ENCODE data around the gene POLR3H. TPM values are rescaled to one million over a fixed set of nuclear protein-coding genes. Genes with fewer than 3 reads are reported as not detected.
A peak's percentile ranks its signal among the peaks of the same experiment; 100 is the strongest.
"Not testable (repeated sequence)": the region's sequence is repeated elsewhere in the genome, so short reads cannot be mapped to it uniquely, and the experiment has no call there.

POLR3H gene, protein sequence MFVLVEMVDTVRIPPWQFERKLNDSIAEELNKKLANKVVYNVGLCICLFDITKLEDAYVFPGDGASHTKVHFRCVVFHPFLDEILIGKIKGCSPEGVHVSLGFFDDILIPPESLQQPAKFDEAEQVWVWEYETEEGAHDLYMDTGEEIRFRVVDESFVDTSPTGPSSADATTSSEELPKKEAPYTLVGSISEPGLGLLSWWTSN
- 10 to 100 TPM in 2 of 5 donors, 1 to 10 TPM in 3; 2.6 to 13.4 (median 7.1) TPM for total RNA-seq
- 10 to 100 TPM; 16.6 to 21.7 (median 16.7) TPM for polyA plus RNA-seq
- long read RNA-seq, donor 1 = 0 reads
- long read RNA-seq, donor 2, full-length matches to known transcripts = 3 of 3 reads
- long read RNA-seq, donor 2, partial matches to known transcripts = 0 of 3 reads
- long read RNA-seq, donor 2, other reads (novel, unspliced or antisense) = 0 of 3 reads
- long read RNA-seq, donor 3, partial matches to known transcripts = 0 of 1 reads
- long read RNA-seq, donor 3, other reads (novel, unspliced or antisense) = 0 of 1 reads
- long read RNA-seq, donor 4, partial matches to known transcripts = 10 of 10 reads
- long read RNA-seq, donor 4, other reads (novel, unspliced or antisense) = 0 of 10 reads
- long read RNA-seq, donor 5, full-length matches to known transcripts = 6 of 6 reads
- long read RNA-seq, donor 5, partial matches to known transcripts = 0 of 6 reads
- long read RNA-seq, donor 5, other reads (novel, unspliced or antisense) = 0 of 6 reads
- long read RNA-seq, donor 6, full-length matches to known transcripts = 3 of 3 reads
- long read RNA-seq, donor 6, partial matches to known transcripts = 0 of 3 reads
- long read RNA-seq, donor 6, other reads (novel, unspliced or antisense) = 0 of 3 reads
- long read RNA-seq, donor 7, full-length matches to known transcripts = 5 of 66 reads
- long read RNA-seq, donor 7, partial matches to known transcripts = 50 of 66 reads
- long read RNA-seq, donor 7, other reads (novel, unspliced or antisense) = 11 of 66 reads
- long read RNA-seq, donor 8, full-length matches to known transcripts = 2 of 2 reads
- long read RNA-seq, donor 8, partial matches to known transcripts = 0 of 2 reads
- long read RNA-seq, donor 8, other reads (novel, unspliced or antisense) = 0 of 2 reads
- long read RNA-seq, donor 9, full-length matches to known transcripts = 1 of 1 reads
- long read RNA-seq, donor 9, partial matches to known transcripts = 0 of 1 reads
- long read RNA-seq, donor 9, other reads (novel, unspliced or antisense) = 0 of 1 reads
- long read RNA-seq, donor 10, full-length matches to known transcripts = 2 of 77 reads
- long read RNA-seq, donor 10, partial matches to known transcripts = 70 of 77 reads
- long read RNA-seq, donor 10, other reads (novel, unspliced or antisense) = 5 of 77 reads

DNA sequence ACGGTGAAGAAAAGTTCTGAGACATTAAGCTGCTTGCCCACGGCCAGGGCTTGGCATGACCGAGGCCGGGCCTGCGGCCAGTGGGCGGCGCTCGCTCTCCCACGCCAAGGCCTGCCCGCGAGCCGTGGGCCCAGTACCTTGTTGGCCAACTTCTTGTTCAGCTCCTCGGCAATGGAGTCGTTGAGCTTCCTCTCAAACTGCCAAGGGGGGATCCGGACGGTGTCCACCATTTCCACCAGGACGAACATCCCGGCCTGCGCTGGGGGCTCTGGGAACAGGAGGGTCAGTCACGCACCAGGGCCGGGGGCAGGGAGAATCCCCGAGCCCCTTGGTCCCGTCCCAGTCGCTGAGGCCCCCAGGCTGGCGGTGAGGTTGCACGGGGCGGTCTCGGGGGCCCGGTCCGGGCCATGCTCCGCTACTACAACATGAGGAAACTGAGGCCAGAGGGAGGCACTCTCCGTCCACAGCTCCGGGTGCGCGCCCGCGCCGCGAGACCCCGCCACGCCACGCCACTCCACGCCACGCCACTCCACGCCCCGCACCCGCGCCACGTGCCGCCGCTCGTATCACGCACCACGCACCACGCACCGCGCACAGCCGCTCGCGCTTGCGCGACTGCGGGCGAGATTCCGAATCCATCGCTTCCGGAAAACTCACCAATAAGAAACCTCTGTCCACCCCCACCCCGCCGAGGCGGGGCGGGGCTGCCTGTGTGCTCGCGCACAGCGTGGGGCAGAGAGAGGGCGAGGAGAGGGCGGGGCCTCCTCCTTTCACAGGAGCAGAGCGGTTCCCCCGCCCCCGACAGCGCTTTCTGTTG lies at the start of gene POLR3H:
POLR3H (minus strand) TSS at position 617 of the 817 bp plus-strand sequence; CDS start at position 248, 369 bp downstream.
- 0 to 1% (median 0%) methylated on average over 14 to 80 of the region's 80 CpGs for WGBS, 5 donors

DNA sequence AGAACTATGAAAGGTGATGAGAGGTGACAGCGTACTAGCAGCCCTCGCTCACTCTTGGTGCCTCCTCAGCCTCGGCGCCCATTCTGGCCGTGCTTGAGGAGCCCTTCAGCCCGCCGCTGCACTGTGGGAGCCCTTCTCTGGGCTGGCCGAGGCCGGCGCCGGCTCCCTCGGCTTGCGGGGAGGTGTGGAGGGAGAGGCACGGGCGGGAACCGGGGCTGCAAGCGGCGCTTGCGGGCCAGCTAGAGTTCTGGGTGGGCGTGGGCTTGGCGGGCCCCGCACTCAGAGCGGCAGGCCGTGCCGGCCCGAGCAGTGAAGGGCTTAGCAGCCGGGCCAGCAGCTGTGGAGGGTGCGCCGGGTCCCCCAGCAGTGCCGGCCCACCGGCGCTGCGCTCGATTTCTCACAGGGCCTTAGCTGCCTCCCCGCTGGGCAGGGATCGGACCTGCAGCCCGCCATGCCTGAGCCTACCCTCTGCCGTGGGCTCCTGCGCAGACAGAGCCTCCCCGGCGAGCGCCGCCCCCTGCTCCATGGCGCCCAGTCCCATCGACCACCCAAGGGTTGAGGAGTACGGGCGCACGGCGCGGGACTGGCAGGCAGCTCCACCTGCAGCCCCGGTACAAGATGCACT lies 49.2 kb upstream of the POLR3H start:
- H3K9me3 ChIP-seq, H3K27ac ChIP-seq, H3K4me3 ChIP-seq, H3K36me3 ChIP-seq, H3K27me3 ChIP-seq: not testable (repeated sequence)
- DNase-seq = peak in 1 of 2 donors; percentile 4
- intact Hi-C loops (cut with DNase I; ENCODE audit: low total_unique reads) = loop anchor here (10.0 kb wide), 1 partner anchor 49 kb away; the partner anchor contains the start of gene POLR3H
- peaks cover 7 to 25% (median 20%) of the 10 kb centered on the region in 4 donors for H3K4me1 ChIP-seq
- 93 to 97% (median 97%) methylated on average over 37 to 51 of the region's 51 CpGs for WGBS, 5 donors

More for the DNA sequence above, at the start of gene POLR3H:
- Histone ChIP-seq H3K9me3 (no peaks in the 10 kb centered on the region), H3K4me3 (peak within 1 kb of the TSS; percentile 72 to 97 (median 83)), H3K4me1 (peaks cover 11 to 51% (median 39%) of the 10 kb centered on the region in 4 donors), H3K27ac (peak within 1 kb of the TSS; percentile 77 to 92 (median 90)), H3K27me3 (no peaks in the 10 kb centered on the region), H3K36me3 (peaks cover 7 to 22% (median 15%) of the 10 kb centered on the region in 4 donors)
- peak; percentile 99 for DNase-seq
- intact Hi-C loops (cut with DNase I; ENCODE audit: low total_unique reads) = loop anchor here (10.0 kb wide), 1 partner anchor 51 kb away; no protein-coding TSS in a partner anchor
- TF ChIP-seq, protein P1, sequence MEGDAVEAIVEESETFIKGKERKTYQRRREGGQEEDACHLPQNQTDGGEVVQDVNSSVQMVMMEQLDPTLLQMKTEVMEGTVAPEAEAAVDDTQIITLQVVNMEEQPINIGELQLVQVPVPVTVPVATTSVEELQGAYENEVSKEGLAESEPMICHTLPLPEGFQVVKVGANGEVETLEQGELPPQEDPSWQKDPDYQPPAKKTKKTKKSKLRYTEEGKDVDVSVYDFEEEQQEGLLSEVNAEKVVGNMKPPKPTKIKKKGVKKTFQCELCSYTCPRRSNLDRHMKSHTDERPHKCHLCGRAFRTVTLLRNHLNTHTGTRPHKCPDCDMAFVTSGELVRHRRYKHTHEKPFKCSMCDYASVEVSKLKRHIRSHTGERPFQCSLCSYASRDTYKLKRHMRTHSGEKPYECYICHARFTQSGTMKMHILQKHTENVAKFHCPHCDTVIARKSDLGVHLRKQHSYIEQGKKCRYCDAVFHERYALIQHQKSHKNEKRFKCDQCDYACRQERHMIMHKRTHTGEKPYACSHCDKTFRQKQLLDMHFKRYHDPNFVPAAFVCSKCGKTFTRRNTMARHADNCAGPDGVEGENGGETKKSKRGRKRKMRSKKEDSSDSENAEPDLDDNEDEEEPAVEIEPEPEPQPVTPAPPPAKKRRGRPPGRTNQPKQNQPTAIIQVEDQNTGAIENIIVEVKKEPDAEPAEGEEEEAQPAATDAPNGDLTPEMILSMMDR (IDR thresholded peaks at IDR 0.05) = peak in 5 of 7 experiments; percentile 33 to 65 (median 45)
- TF ChIP-seq POLR2AphosphoS5 (IDR thresholded peaks at IDR 0.05) (peak; percentile 46 to 83 (median 52)), EP300 (IDR thresholded peaks at IDR 0.05) (no peak)

DNA sequence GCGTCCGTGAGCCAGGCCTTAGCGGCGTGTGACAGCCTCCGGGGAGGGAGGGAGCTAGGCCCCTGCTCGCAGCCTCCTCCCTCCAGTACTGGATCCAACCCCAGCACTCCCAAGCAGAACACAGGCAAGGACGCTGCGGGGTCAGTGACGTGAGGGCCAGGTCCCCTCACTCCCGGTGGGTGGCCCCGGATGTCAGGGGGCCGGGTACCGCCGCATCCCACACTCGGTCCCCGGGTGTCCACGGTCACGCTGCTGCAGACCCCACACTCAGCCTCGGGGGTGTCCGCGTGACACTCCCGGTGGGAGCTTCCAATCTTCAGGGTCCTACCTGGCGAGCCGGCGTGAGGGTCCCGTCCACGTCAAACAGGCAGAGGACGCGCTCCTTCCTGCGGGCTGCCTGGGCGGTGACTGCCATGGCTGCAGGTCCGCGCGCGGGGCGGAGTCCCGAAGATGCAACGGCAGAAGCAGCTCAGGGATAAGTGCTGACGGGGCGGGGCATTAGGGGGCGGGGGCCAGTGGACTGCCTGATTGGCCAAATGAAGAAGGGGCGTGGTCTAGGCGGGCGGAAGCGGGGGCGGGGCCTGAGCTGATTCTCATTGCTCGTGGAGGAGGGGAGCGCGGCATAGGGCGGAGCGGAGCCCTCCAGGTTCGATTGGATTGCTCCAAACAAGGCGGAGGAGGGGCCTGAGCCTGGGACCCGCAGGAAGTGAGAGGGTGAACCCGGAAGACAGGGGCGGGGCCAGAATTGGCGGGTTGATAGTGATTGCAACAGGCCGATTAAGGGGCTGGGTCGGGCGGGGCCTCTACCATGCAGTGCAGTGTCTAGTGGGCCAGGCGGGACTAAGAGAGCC lies 45.3 kb upstream of the POLR3H start, which contains the start of gene PMM1:
PMM1 (minus strand) TSS at position 450 of the 851 bp plus-strand sequence; CDS start at position 415, 35 bp downstream.
- Histone ChIP-seq H3K4me1 (peaks cover 15 to 55% (median 42%) of the 10 kb centered on the region in 4 donors), H3K9me3 (no peaks in the 10 kb centered on the region), H3K36me3 (peaks cover 0 to 13% (median 10%) of the 10 kb centered on the region in 4 donors), H3K27me3 (no peaks in the 10 kb centered on the region), H3K4me3 (peak within 1 kb of the TSS; percentile 75 to 91 (median 84)), H3K27ac (peak within 1 kb of the TSS; percentile 83 to 93 (median 91))
- intact Hi-C loops (cut with DNase I; ENCODE audit: low total_unique reads) = loop anchor here (10.0 kb wide), 1 partner anchor 45 kb away; the partner anchor contains the start of gene POLR3H
- peak; percentile 100 for DNase-seq
- WGBS, 5 donors = 0 to 1% (median 1%) methylated on average over 36 to 61 of the region's 61 CpGs
- TF ChIP-seq EP300 (IDR thresholded peaks at IDR 0.05) (no peak), POLR2A (IDR thresholded peaks at IDR 0.05) (peak in 2 of 4 donors; percentile 60 to 88), POLR2AphosphoS5 (IDR thresholded peaks at IDR 0.05) (peak; percentile 79 to 98 (median 95))
- TF ChIP-seq, protein P1 (IDR thresholded peaks at IDR 0.05) = no peak
